Natural killer cell (primary cell): ENCODE data around the gene FUT3. TPM values are rescaled to one million over a fixed set of nuclear protein-coding genes. Genes with fewer than 3 reads are reported as not detected.
"Not testable (repeated sequence)": the region's sequence is repeated elsewhere in the genome, so short reads cannot be mapped to it uniquely, and the experiment has no call there.

ENCODE experiments used
- ATAC-seq, 3 donors: fragments of 150-1000 bp in 2 of 3; fragments of 200-7000 bp in 1 of 3; cut with Tn5 transposase; 1 replicate in 1 of 3; 2 replicates in 2 of 3; pipeline ENCODE4 v1.10.0; 2021; ENCODE audit warnings: mild to moderate bottlenecking in 2 of 3, moderate library complexity in 2 of 3
- DNase-seq, 2 donors: peaks; one replicate each; pipeline versions ENCODE4 v3.0.0 to v3.0.0-alpha.2; 2013 to 2021; ENCODE audit warnings: mixed read lengths in 1 of 2
- H3K27ac ChIP-seq: one replicate; pipeline ENCODE4 v1.5.1; 2013; ENCODE audit warnings: mild to moderate bottlenecking, low read length
- H3K27me3 ChIP-seq: one replicate; pipeline ENCODE4 v1.6.1; 2013; ENCODE audit warnings: low read length; ENCODE audit not compliant: control insufficient read depth, insufficient read depth
- H3K36me3 ChIP-seq: one replicate; pipeline ENCODE4 v1.6.1; 2013; ENCODE audit warnings: low read length; ENCODE audit not compliant: control insufficient read depth, insufficient read depth
- H3K4me1 ChIP-seq: one replicate; pipeline ENCODE4 v1.6.1; 2013; ENCODE audit warnings: low read length; ENCODE audit not compliant: control insufficient read depth, insufficient read depth
- H3K4me3 ChIP-seq: one replicate; pipeline ENCODE4 v1.5.1; 2013; ENCODE audit warnings: low read length
- H3K9me3 ChIP-seq: one replicate; pipeline ENCODE4 v1.6.1; 2013; ENCODE audit warnings: low read length; ENCODE audit not compliant: control insufficient read depth, insufficient read depth
- H3K27ac Mint-ChIP-seq, 2 donors: one replicate each; pipeline ENCODE4 v1.8.0; 2022; ENCODE audit warnings: mild to moderate bottlenecking in 2 of 2, mixed read lengths in 2 of 2, moderate library complexity in 1 of 2
- H3K27me3 Mint-ChIP-seq, 2 donors: one replicate each; pipeline ENCODE4 v1.8.0; 2022; ENCODE audit warnings: low read depth in 2 of 2, mixed read lengths in 2 of 2
- H3K36me3 Mint-ChIP-seq: one replicate; pipeline ENCODE4 v1.8.0; 2022; ENCODE audit warnings: mixed read lengths
- H3K4me1 Mint-ChIP-seq, 2 donors: one replicate each; pipeline ENCODE4 v1.8.0; 2022; ENCODE audit warnings: mixed read lengths in 2 of 2
- H3K4me3 Mint-ChIP-seq: one replicate; pipeline ENCODE4 v1.8.0; 2022; ENCODE audit warnings: mild to moderate bottlenecking, moderate library complexity, mixed read lengths
- H3K9me3 Mint-ChIP-seq, 2 donors: one replicate each; pipeline ENCODE4 v1.8.0; 2022; ENCODE audit warnings: mixed read lengths in 2 of 2
- WGBS: methylation state at CpG from one replicate; pipeline ENCODE4 v1.1.7; 2013; ENCODE audit warnings: missing lambda C conversion rate; ENCODE audit not compliant: insufficient coverage; 5-methylcytosine and 5-hydroxymethylcytosine counted together
- intact Hi-C: fragments of 100-400 bp; cut with micrococcal nuclease; formaldehyde crosslinking; loops from one replicate; pipeline ENCODE4 v1.14.2; 2022
- total RNA-seq, 4 donors: library from RNA; stranded (reverse); fragments of 120-200 nt in 1 of 4; gene quantifications; one replicate each; pipeline versions ENCODE4 v1.2.3 to v1.2.4, GENCODE V29; 2013 to 2022
- TF ChIP-seq, protein P1 (sequence below): fragments of 200-600 bp; IDR thresholded peaks from one replicate; pipeline ENCODE4 v1.8.0; 2022; ENCODE audit warnings: antibody characterized with exemption

The FUT3 gene
- total RNA-seq, 3 donors from 2014 or later (not counting 1 experiment from before 2014, with no cell fraction given) = not detected

DNA sequence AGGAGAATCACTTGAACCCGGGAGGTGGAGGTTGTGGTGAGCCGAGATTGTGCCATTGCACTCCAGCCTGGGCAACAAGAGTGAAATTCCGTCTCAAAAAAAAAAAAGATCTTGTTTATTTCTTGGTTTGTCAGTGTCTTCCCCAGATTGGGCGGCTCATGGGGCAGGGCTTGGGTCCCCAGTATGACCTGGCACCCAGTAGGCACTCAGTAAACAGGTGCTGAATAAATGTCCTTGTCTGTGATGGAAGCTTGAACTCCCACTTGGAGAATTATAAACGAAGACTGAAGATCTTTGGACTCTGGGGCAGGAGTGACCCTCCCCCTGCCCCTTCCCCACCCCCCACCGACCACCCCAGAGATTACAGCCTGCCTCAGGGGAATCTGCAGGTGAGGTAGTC, 28.9 kb upstream of the FUT3 start:
- Mint-ChIP-seq H3K9me3 (no peaks in the 10 kb centered on the region), H3K4me1 (no peaks in the 10 kb centered on the region)

DNA sequence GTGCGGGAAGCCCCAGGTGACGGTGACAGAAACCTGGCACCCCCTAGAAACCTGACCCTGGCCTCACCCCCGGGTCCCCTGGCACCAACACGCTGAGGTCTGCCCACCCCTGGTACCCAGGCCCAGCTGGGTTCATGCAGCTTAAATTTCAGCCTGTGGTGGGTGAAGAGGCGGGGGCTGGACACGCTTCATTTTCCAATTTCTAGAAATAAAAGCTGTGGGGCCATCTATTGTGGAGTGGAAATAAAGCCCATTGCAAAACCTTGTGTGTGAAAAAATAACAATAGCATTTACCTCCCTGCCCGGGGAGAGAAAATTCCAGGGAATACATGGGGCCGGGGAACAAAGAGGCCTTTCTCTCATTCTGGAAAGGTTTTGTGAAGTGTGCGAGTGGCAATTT, 26.6 kb upstream of the FUT3 start:
- no peak overlapping the region for H3K4me3 Mint-ChIP-seq
- no peaks in the 10 kb centered on the region for H3K9me3 Mint-ChIP-seq
- peaks cover 0 to 14% of the 10 kb centered on the region in 2 donors for H3K27me3 Mint-ChIP-seq
- WGBS = 78% methylated on average over 9 of the region's 9 CpGs
- Histone ChIP-seq H3K4me1 (no peaks in the 10 kb centered on the region), H3K27me3 (peaks cover 5% of the 10 kb centered on the region), H3K27ac (no peak overlapping the region), H3K4me3 (no peak overlapping the region), H3K36me3 (no peaks in the 10 kb centered on the region), H3K9me3 (no peaks in the 10 kb centered on the region)
- DNase-seq (no peak), ATAC-seq (no peak)
- intact Hi-C loops = no loop called here
- no peak overlapping the region for H3K27ac Mint-ChIP-seq
- no peaks in the 10 kb centered on the region for H3K4me1 Mint-ChIP-seq
- no peaks in the 10 kb centered on the region for H3K36me3 Mint-ChIP-seq
- TF ChIP-seq, protein P1, sequence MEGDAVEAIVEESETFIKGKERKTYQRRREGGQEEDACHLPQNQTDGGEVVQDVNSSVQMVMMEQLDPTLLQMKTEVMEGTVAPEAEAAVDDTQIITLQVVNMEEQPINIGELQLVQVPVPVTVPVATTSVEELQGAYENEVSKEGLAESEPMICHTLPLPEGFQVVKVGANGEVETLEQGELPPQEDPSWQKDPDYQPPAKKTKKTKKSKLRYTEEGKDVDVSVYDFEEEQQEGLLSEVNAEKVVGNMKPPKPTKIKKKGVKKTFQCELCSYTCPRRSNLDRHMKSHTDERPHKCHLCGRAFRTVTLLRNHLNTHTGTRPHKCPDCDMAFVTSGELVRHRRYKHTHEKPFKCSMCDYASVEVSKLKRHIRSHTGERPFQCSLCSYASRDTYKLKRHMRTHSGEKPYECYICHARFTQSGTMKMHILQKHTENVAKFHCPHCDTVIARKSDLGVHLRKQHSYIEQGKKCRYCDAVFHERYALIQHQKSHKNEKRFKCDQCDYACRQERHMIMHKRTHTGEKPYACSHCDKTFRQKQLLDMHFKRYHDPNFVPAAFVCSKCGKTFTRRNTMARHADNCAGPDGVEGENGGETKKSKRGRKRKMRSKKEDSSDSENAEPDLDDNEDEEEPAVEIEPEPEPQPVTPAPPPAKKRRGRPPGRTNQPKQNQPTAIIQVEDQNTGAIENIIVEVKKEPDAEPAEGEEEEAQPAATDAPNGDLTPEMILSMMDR = no peak

More for the DNA sequence above, 28.9 kb upstream of the FUT3 start:
- intact Hi-C loops = no loop called here
- Histone ChIP-seq H3K4me3 (no peak overlapping the region), H3K9me3 (no peaks in the 10 kb centered on the region), H3K27ac (no peak overlapping the region), H3K4me1 (no peaks in the 10 kb centered on the region), H3K36me3 (no peaks in the 10 kb centered on the region), H3K27me3 (peaks cover 5% of the 10 kb centered on the region)
- Mint-ChIP-seq H3K4me3 (no peak overlapping the region), H3K27ac (no peak overlapping the region), H3K36me3 (no peaks in the 10 kb centered on the region), H3K27me3 (peaks cover 0 to 15% of the 10 kb centered on the region in 2 donors)
- WGBS = 58% methylated on average over 4 of the region's 6 CpGs
- DNase-seq (no peak), ATAC-seq (no peak)
- TF ChIP-seq, protein P1 = no peak

DNA sequence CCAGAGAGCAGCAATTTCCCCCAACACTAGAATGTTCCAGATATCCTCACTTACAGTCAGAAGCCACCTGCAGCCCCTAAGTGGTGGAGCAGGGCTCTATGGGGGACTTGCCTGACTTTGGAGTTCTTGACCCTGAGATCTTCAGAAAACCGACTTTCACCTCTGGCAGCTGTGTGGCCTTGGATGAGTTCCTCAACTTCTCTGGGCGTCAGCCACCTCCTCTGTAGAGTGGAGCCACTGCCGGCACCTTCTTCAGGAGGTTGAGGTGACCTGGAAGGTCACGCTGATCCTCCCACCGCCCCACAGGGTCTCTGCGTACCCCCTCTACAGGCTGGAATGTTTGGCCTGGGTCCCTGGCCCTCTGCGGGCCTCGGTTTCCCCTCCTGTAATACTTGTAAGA, 26.2 kb upstream of the FUT3 start:
- Mint-ChIP-seq H3K36me3 (no peaks in the 10 kb centered on the region), H3K9me3 (no peaks in the 10 kb centered on the region), H3K4me3 (no peak overlapping the region), H3K27ac (no peak overlapping the region), H3K27me3 (peaks cover 0 to 12% of the 10 kb centered on the region in 2 donors), H3K4me1 (no peaks in the 10 kb centered on the region)
- TF ChIP-seq, protein P1 = no peak
- DNase-seq (no peak), ATAC-seq (no peak)
- Histone ChIP-seq H3K4me1 (no peaks in the 10 kb centered on the region), H3K27me3 (peaks cover 5% of the 10 kb centered on the region), H3K9me3 (no peaks in the 10 kb centered on the region), H3K4me3 (no peak overlapping the region), H3K27ac (no peak overlapping the region), H3K36me3 (no peaks in the 10 kb centered on the region)
- intact Hi-C loops = no loop called here
- 83% methylated on average over 8 of the region's 8 CpGs for WGBS

DNA sequence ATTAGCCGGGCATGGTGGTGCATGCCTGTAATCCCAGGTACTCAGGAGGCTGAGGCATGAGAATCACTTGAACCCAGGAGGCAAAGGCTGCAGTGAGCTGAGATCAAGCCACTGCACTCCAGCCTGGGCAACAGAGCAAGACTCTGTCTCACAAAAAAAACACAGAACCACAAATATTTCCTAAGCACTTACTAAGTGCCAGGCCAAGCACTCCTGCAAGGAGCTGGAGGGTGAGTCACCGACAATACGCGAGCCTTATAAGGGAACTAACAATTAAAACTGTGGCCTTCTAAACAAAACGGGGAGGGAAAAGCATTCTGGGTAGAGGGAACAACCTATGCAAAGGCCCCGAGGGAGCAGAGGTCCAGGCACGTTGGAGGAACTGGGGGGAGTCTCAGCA, 23.2 kb upstream of the FUT3 start:
- H3K4me3 Mint-ChIP-seq, H3K27ac ChIP-seq, H3K27me3 ChIP-seq, H3K27ac Mint-ChIP-seq, H3K4me1 Mint-ChIP-seq, intact Hi-C loops, ATAC-seq, H3K36me3 ChIP-seq, H3K9me3 ChIP-seq, H3K9me3 Mint-ChIP-seq, H3K36me3 Mint-ChIP-seq, DNase-seq, H3K4me3 ChIP-seq, H3K4me1 ChIP-seq, H3K27me3 Mint-ChIP-seq: not testable (repeated sequence)
- WGBS = 90% methylated on average over 7 of the region's 7 CpGs
